ENCODE measurements around the gene PIP.
"Not testable (repeated sequence)": the region's sequence is repeated elsewhere in the genome, so short reads cannot be mapped to it uniquely, and the experiment has no call there.

PIP gene

DNA sequence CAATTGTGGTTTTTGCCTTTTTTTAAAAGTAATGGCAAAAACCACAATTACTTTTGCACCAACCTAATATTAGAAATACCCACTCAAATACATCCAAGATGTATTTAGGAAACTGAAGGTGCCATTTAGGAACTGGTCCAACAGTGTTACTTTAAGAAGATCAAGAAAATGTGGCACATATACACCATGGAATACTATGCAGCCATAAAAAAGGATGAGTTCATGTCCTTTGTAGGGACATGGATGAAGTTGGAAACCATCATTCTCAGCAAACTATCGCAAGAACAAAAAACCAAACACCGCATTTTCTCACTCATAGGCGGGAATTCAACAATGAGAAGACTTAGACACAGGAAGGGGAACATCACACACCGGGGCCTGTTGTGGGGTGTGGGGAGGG, 48.9 kb downstream of the PIP start:
- DNase-seq, result not testable (repeated sequence)

- no peak for DNase-seq
Measured at GRCh38 chr7:143181349-143181748, 49.5 kb downstream of the PIP start.

DNA sequence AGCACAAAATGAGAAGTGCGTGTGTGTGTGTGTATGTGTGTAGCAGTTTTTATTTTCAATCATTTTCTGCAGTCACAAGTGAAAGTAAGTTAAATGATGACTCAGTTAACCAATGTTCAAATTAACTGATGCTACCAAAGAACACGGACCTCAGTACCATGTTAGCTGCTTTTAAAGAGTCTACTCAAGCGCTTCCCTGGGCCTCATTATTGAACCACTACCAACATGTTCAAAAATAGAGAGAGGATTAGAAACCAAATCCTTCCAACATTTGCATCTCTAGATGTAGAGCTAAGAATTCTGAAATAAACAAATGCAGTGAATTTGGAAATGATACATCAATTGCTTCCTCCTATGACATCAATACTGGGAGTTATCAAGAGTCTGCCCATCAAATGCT, 51.1 kb downstream of the PIP start, which contains the start of gene TAS2R39:
TSS of gene TAS2R39 (plus strand) at position 396 of the 400 bp plus-strand sequence. CDS start at position 396, 0 bp downstream.
- DNase-seq, result no peak

- DNase-seq, result no peak
Measured at GRCh38 chr7:143185551-143185950, 53.7 kb downstream of the PIP start.

DNA sequence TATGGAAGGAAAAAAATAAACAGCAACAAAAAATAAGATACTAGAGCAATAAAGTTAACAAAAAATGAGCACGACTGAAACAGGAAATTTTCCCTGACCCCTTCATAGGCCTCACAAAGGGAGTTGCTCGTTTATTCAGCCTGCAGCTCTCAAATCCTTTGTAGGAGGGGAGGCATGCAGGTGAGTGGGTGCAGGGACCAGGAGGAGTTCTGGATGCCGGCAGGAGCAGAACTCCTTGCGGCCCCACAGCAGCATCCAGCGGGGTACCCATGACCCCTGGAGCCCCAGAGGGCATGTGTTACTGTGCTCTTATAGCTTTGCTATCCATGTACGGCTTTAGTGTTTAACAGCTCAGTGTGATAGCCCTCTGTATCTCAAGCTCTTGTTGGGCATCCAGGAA, 57.1 kb downstream of the PIP start:
- DNase-seq, result no peak
